ENCODE results near the gene NUF2.

GRCh38 chr1:163303561-163303960, 18.2 kb upstream of the NUF2 start:
- no peak for TF ChIP-seq CTCF (optimal IDR thresholded peaks at IDR 0.05 in 1 of 3, IDR thresholded peaks at IDR 0.05 in 1 of 3, conservative IDR thresholded peaks at IDR 0.05 in 1 of 3; ENCODE audit: extremely low read depth in 1 of 3, insufficient read depth in 2 of 3, low read length in 3 of 3)
- TF ChIP-seq EZH2 (IDR thresholded peaks at IDR 0.05; ENCODE audit: low read length), result no peak

Measured in keratinocyte (primary cell).